HG03558 (cell line): ENCODE data around the gene PHRF1.

Experiments used
- ATAC-seq: cut with Tn5 transposase; IDR thresholded peaks from one replicate; pipeline ENCODE4 v1.9.1; 2021; ENCODE audit warnings: moderate number of reproducible peaks; ENCODE audit not compliant: unreplicated experiment; ENCODE audit errors: extremely low read depth

The PHRF1 gene

GRCh38 chr11:555780-556661 lies 20.2 kb upstream of the PHRF1 start:
- no peak for ATAC-seq

- ATAC-seq: no peak
Measured at GRCh38 chr11:556662-557256, 19.5 kb upstream of the PHRF1 start.

GRCh38 chr11:557328-558132 lies 18.7 kb upstream of the PHRF1 start:
- no peak for ATAC-seq

- no peak for ATAC-seq
Measured at GRCh38 chr11:558503-558902, 17.8 kb upstream of the PHRF1 start.

DNA sequence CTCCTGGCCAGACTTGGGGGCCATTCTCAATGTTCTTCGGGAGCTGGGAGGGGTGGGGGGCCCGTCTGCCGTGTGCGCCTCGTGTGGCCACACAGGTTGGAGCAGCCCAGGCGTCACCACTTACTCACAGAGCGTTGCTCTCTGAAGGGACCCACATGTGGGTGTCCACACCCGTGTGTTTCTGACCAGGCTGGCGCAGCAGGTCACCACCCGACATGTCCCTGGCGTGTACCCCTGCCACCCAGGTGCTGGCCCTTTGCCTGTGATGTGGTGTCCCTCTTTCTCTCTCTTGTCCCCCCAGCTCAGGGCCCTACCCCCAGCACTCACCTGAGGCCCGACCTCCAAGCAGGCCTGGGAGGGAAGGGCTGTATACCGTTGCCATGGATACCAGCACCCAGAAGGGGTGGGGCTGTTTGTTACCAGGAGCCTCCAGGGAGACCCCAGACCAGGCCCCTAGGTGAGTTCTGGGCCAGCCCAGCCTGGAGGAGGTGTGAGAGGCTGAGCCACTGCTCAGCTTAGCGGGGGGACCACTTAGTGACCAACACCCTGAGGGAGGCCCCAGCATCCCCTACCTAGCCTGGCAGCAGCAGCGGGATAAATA lies 17.1 kb upstream of the PHRF1 start:
- no peak for ATAC-seq

GRCh38 chr11:559712-560304 lies 16.5 kb upstream of the PHRF1 start:
- no peak for ATAC-seq

GRCh38 chr11:560305-561147 lies 15.7 kb upstream of the PHRF1 start, which contains the start of the genes LMNTD2 and RASSF7:
TSS of gene LMNTD2 (minus strand) at chr11:560738. CDS start at chr11:560716, 22 bp downstream.
TSS of gene RASSF7 (plus strand) at chr11:560970. CDS start at chr11:561769, 799 bp downstream.
- peak; percentile 35 for ATAC-seq

DNA sequence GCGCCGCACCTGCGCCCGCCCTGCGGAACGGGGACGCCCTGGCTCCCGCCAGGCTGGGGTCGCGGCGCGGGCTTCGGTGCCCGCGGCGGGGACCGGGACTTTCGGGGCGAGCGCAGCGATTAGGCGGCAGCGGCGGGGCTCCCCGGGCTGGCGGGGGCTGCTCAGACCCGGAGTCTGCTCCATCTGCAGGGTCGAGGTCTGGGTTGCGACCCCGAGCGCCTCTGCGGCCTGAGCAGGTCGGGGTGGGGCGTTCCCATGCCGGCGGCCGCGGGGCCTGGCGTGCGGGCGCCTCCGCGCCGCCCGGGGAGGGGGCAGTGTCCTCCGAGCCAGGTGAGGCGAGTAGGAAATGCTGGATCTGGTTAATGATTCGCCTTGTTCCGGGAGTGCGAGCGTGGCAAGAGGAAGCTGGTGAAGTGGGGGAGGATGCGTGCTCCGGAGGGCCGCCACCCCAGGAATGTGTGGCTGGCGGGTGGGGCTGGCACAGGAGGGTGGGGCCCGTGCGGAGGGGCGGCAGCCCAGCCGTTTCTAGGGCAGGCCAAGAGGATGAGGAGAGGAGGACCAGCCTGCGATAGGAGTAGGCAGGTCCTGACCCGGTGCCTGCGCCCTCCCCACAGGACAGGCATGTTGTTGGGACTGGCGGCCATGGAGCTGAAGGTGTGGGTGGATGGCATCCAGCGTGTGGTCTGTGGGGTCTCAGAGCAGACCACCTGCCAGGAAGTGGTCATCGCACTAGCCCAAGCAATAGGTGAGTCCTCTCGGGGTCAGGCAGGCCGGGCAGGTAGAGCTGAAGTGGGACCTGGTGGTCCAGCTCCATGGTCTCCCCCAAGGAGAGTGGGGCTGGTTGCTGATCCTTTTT lies 14.9 kb upstream of the PHRF1 start:
- ATAC-seq: peak; percentile 17

DNA sequence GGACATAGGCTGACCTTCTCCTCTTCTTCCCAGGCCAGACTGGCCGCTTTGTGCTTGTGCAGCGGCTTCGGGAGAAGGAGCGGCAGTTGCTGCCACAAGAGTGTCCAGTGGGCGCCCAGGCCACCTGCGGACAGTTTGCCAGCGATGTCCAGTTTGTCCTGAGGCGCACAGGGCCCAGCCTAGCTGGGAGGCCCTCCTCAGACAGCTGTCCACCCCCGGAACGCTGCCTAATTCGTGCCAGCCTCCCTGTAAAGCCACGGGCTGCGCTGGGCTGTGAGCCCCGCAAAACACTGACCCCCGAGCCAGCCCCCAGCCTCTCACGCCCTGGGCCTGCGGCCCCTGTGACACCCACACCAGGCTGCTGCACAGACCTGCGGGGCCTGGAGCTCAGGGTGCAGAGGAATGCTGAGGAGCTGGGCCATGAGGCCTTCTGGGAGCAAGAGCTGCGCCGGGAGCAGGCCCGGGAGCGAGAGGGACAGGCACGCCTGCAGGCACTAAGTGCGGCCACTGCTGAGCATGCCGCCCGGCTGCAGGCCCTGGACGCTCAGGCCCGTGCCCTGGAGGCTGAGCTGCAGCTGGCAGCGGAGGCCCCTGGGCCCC lies 14.1 kb upstream of the PHRF1 start:
- no peak for ATAC-seq

DNA sequence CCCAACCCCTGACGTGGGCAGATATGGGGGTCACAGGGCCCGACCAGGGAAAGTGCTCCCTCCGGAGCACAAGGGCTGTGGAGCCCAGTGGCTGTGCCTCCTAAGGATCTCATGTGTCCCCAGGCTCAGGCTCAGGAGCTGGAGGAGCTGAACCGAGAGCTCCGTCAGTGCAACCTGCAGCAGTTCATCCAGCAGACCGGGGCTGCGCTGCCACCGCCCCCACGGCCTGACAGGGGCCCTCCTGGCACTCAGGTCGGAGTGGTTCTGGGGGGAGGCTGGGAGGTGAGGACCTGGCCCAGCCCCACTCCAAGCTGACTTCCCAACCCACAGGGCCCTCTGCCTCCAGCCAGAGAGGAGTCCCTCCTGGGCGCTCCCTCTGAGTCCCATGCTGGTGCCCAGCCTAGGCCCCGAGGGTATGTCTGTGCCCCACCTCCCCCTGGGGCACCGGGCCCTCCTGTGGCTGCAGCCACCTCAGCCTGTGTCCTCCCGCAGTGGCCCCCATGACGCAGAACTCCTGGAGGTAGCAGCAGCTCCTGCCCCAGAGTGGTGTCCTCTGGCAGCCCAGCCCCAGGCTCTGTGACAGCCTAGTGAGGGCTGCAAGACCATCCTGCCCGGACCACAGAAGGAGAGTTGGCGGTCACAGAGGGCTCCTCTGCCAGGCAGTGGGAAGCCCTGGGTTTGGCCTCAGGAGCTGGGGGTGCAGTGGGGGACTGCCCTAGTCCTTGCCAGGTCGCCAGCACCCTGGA lies 13.0 kb upstream of the PHRF1 start:
- ATAC-seq: no peak

DNA sequence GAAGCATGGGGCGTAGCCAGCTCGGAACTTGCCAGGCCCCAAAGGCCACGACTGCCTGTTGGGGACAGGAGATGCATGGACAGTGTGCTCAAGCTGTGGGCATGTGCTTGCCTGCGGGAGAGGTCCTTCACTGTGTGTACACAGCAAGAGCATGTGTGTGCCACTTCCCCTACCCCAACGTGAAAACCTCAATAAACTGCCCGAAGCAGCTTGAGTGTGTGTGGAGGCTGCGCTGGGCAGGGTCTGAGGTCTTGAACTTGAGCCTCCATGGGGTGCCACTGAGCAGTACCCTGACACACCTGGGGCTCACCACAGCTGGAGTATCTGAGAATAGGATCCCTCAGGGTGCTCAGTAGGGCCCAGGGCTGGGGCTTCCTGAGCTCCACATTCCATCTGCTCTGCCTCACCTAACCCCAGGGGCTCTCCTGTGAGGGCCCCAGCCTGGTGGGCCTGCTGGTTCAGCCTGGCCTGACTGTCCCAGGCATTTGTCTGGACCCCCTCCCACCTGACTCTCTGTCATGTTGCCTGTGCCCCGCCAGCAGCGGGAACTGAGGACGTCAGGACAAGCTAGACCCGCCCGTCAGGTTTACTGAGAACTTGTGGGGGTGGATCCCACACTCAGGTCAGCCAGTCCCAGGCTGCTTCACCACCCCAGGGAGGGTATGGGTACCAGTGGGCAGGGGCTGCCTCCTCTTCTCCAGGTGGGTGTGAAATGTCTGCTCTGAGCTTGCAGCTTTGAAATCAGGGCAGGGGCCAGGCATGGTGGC lies 12.3 kb upstream of the PHRF1 start:
- ATAC-seq: no peak

DNA sequence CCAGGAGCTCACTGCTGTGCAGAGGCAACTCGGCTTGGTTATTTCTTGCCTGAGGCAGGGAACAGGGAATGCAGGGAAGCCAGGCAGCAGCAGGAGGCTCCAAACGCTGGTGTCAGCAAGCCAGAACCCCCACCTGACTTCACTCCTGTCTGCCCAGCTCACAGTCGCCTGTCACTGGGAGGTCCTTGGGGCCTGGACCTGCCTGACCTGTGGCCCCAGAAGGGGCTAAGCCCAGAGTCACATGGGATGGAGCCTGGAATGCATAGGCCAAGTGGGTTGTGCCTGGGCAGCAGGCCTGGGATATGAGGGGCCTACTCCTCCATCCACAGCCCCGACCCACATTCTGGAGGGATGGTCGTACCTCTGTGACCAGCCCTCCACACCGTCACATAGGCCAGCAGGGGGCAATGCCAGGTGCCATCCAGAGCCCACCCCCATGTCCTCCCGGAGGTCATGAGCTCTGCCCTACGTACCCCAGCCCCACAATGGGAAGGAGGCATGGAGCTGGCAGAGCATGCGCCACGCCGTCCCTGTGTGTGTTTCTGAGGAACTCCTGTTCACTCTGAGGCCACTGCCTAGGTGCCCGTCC lies 10.3 kb upstream of the PHRF1 start:
- no peak for ATAC-seq

- no peak for ATAC-seq
Measured at GRCh38 chr11:567011-567628, 9.2 kb upstream of the PHRF1 start.

GRCh38 chr11:567629-568292 lies 8.5 kb upstream of the PHRF1 start:
- ATAC-seq: peak; percentile 10
